GM19023 (cell line): ENCODE data around the gene IRF4.

ENCODE experiments used
- ATAC-seq: cut with Tn5 transposase; IDR thresholded peaks from one replicate; pipeline ENCODE4 v1.9.1; 2021; ENCODE audit warnings: mild to moderate bottlenecking, moderate library complexity; ENCODE audit not compliant: unreplicated experiment

The IRF4 gene

GRCh38 chr6:395432-396125 lies 4.0 kb downstream of the IRF4 start:
- ATAC-seq: no peak

GRCh38 chr6:396126-396520 lies 4.6 kb downstream of the IRF4 start:
- no peak for ATAC-seq

- no peak for ATAC-seq
Observed at GRCh38 chr6:397056-397455, 5.5 kb downstream of the IRF4 start.

- no peak for ATAC-seq
Observed at GRCh38 chr6:397604-398003, 6.1 kb downstream of the IRF4 start.

- ATAC-seq: no peak
Observed at GRCh38 chr6:398065-398464, 6.5 kb downstream of the IRF4 start.

GRCh38 chr6:398558-399078 lies 7.1 kb downstream of the IRF4 start:
- ATAC-seq: no peak

GRCh38 chr6:399785-400534 lies 8.4 kb downstream of the IRF4 start:
- ATAC-seq: no peak

- no peak for ATAC-seq
Observed at GRCh38 chr6:400815-401214, 9.3 kb downstream of the IRF4 start.

- ATAC-seq: no peak
Observed at GRCh38 chr6:401239-401993, 9.9 kb downstream of the IRF4 start.

GRCh38 chr6:401994-402640 lies 10.6 kb downstream of the IRF4 start:
- ATAC-seq: no peak

- ATAC-seq: no peak
Observed at GRCh38 chr6:402901-403658, 11.5 kb downstream of the IRF4 start.

GRCh38 chr6:403659-404655 lies 12.4 kb downstream of the IRF4 start:
- no peak for ATAC-seq

- ATAC-seq: no peak
Observed at GRCh38 chr6:404685-405423, 13.3 kb downstream of the IRF4 start.

GRCh38 chr6:408148-408547 lies 16.6 kb downstream of the IRF4 start:
- ATAC-seq: no peak

- no peak for ATAC-seq
Observed at GRCh38 chr6:408599-409102, 17.1 kb downstream of the IRF4 start.

- no peak for ATAC-seq
Observed at GRCh38 chr6:409370-409972, 17.9 kb downstream of the IRF4 start.

GRCh38 chr6:410555-411395 lies 19.2 kb downstream of the IRF4 start:
- no peak for ATAC-seq
